ENCODE data around the gene MAGI1.
"Not testable (repeated sequence)": the region's sequence is repeated elsewhere in the genome, so short reads cannot be mapped to it uniquely, and the experiment has no call there.

The MAGI1 gene

GRCh38 chr3:65556934-65557577, 481.7 kb downstream of the MAGI1 start:
- no peak for TF ChIP-seq CTCF (conservative IDR thresholded peaks at IDR 0.05; ENCODE audit: low read depth, low read length)
- DNase-seq (ENCODE audit: low read depth): no peak
- no peak overlapping the region for H3K4me3 ChIP-seq (ENCODE audit: low read depth, low read length)

- no peak for DNase-seq (ENCODE audit: low read depth)
- H3K4me3 ChIP-seq (ENCODE audit: low read depth, low read length): no peak overlapping the region
- no peak for TF ChIP-seq CTCF (conservative IDR thresholded peaks at IDR 0.05; ENCODE audit: low read depth, low read length)
Measured at GRCh38 chr3:65552434-65552833, 486.3 kb downstream of the MAGI1 start.

DNA sequence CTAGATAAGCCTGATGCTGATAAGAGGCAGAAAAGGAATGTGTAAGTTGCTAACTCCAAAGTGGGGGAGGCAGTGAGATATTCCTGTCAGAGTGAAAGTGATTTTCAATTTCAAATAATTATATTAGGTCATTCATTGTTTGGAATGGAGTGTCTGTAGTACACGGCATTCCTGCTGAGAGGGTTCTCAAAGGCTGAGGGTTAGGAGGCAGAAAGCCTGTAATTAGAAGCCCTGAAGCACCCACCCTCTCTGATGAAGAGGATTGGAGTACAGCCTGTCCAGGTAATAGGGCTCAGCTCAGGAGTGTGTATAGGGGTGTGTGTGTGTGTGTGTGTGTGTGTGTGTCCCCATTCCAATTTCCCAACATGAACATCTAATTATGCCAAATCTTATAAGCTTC, 486.8 kb downstream of the MAGI1 start:
- no peak for TF ChIP-seq CTCF (conservative IDR thresholded peaks at IDR 0.05; ENCODE audit: low read depth, low read length)
- H3K4me3 ChIP-seq (ENCODE audit: low read depth, low read length): no peak overlapping the region
- no peak for DNase-seq (ENCODE audit: low read depth)

DNA sequence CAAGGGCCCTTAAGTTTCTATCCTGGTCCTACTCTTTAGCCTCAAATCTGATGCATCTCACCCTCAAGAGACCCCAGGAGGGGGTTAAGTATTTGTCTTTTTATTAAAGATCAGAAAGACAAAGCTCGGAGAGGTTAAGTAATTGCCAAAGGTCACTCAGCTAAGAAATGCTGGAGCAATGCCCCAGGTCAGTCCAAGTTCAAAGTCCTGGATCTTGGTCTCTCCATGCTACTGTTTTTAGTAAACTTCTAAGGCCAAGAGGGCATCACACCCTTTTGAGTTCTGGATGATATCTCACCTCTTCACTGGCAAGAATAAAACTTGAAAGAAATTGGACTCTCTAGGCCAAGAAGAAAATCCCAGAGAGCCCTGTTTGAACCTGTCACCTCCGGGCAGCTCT, 488.6 kb downstream of the MAGI1 start:
- no peak for DNase-seq (ENCODE audit: low read depth)
- no peak overlapping the region for H3K4me3 ChIP-seq (ENCODE audit: low read depth, low read length)
- TF ChIP-seq CTCF (conservative IDR thresholded peaks at IDR 0.05; ENCODE audit: low read depth, low read length): no peak

- H3K4me3 ChIP-seq (ENCODE audit: low read depth, low read length): peak overlapping the region; percentile 55
- no peak for TF ChIP-seq CTCF (conservative IDR thresholded peaks at IDR 0.05; ENCODE audit: low read depth, low read length)
- no peak for DNase-seq (ENCODE audit: low read depth)
Measured at GRCh38 chr3:65549626-65549959, 489.1 kb downstream of the MAGI1 start.

DNA sequence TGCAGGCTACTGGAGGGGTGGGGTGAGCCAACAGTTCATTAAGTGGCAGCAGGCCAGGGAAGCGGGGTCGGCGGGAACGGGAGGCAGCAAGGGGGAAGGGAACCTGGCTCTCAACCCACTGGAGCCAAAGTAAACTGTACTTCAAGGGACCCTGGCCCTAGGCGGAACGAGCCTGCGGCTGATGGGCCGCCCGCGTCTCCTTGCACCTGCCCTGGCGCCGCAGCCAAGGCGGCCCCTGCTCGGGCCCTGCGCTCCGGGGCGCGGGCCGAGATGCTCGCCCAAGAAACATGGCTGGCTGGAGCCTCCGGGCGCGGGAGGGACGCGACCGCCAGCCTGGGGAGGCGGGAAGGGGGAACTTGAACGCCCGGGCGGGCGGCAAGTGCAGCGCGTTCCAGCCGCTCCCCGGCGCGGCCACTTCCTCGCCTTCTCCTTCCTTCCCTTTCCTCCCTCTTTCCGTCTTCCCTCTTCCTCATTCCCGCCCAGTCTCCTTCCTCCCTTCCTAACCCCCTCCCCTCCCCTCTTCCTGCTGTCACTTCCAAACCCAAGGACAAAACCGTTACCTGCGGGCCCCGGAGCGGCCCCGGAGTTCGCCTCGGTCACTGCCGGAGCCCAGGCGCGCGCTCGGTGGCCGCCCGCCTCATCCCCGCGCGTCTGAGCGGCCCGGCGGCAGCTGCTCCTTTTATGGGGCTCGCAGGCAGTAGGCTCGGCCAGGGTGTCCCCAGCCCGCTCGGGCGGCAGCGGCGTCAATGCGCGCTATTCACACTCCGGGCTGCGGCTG, 489.7 kb downstream of the MAGI1 start:
- no peak for TF ChIP-seq CTCF (conservative IDR thresholded peaks at IDR 0.05; ENCODE audit: low read depth, low read length)
- peak overlapping the region; percentile 55 for H3K4me3 ChIP-seq (ENCODE audit: low read depth, low read length)
- DNase-seq (ENCODE audit: low read depth): no peak

- H3K4me3 ChIP-seq (ENCODE audit: low read depth, low read length): no peak overlapping the region
- TF ChIP-seq CTCF (conservative IDR thresholded peaks at IDR 0.05; ENCODE audit: low read depth, low read length): no peak
- DNase-seq (ENCODE audit: low read depth): peak; percentile 58
Measured at GRCh38 chr3:65545429-65545828, 493.3 kb downstream of the MAGI1 start.

- not testable (repeated sequence) for H3K4me3 ChIP-seq (ENCODE audit: low read depth, low read length); DNase-seq (ENCODE audit: low read depth)
Measured at GRCh38 chr3:65543391-65543790, 495.3 kb downstream of the MAGI1 start.

Data from choroid plexus epithelial cell (primary cell).